H1 (cell line): ENCODE measurements around the gene CNTD1. TPM values are rescaled to one million over a fixed set of nuclear protein-coding genes. Genes with fewer than 3 reads are reported as not detected.
A peak's percentile ranks its signal among the peaks of the same experiment; 100 is the strongest.

ENCODE experiments used
- CTCF ChIA-PET: fragments of 300-600 bp; sonication (Branson Sonifier 250); formaldehyde crosslinking; loops from one replicate; lab custom pipeline; 2021; ENCODE audit not compliant: partially characterized antibody; lab: Charles Lee
- POLR2A ChIA-PET: fragments of 300-600 bp; sonication (Branson Sonifier 250); formaldehyde crosslinking; loops from one replicate; lab custom pipeline; 2021; ENCODE audit warnings: inconsistent platforms; ENCODE audit not compliant: partially characterized antibody; lab: Charles Lee
- DNase-seq, 2 experiments: peaks; one replicate each; pipeline versions ENCODE4 v3.0.0 to v3.0.0-alpha.2; 2010 to 2022; ENCODE audit warnings: low spot score in 2 of 2, low read depth in 1 of 2, mixed read lengths in 1 of 2
- FAIRE-seq: peaks from 2 replicates; lab custom pipeline; 2011; peaks lifted over from hg19 to GRCh38; lab: Jason Lieb, UNC
- H2AFZ ChIP-seq: 2 replicates; pipeline ENCODE4 v1.8.1; 2012; ENCODE audit warnings: low read length, inconsistent platforms
- H2AK5ac ChIP-seq: 2 replicates; pipeline ENCODE4 v1.6.1; 2013; ENCODE audit warnings: low read depth, low read length
- H2BK120ac ChIP-seq: replicated peaks from 2 replicates; pipeline ENCODE3; 2013; ENCODE audit warnings: low read depth, low read length, inconsistent platforms
- H2BK12ac ChIP-seq: 2 replicates; pipeline ENCODE4 v1.6.1; 2013; ENCODE audit warnings: low read depth, low read length
- H2BK15ac ChIP-seq: 2 replicates; pipeline ENCODE4 v1.6.1; 2013; ENCODE audit warnings: low read length
- H2BK20ac ChIP-seq: 2 replicates; pipeline ENCODE4 v1.6.1; 2013; ENCODE audit warnings: low read length
- H2BK5ac ChIP-seq: 2 replicates; pipeline ENCODE4 v1.6.1; 2013; ENCODE audit warnings: low read depth, low read length
- H3K14ac ChIP-seq: 2 replicates; pipeline ENCODE4 v1.6.1; 2013; ENCODE audit warnings: inconsistent platforms; ENCODE audit not compliant: insufficient read length
- H3K18ac ChIP-seq: 2 replicates; pipeline ENCODE4 v1.6.1; 2013; ENCODE audit warnings: low read length; ENCODE audit errors: extremely low read depth
- H3K23ac ChIP-seq: 2 replicates; pipeline ENCODE4 v1.6.1; 2013; ENCODE audit warnings: inconsistent platforms; ENCODE audit not compliant: insufficient read length
- H3K23me2 ChIP-seq: 2 replicates; pipeline ENCODE4 v1.6.1; 2013; ENCODE audit warnings: low read depth, low read length
- H3K27ac ChIP-seq: 2 replicates; pipeline ENCODE4 v1.6.1; 2011; ENCODE audit warnings: low read depth, low read length, inconsistent platforms
- H3K27me3 ChIP-seq, 4 experiments: replicated peaks in 1 of 4; 1 replicate in 1 of 4; 2 replicates in 3 of 4; pipeline versions ENCODE4 v1.6.1 to v1.8.1; 2011 to 2013; ENCODE audit warnings: low read length in 3 of 4, mild to moderate bottlenecking in 3 of 4, inconsistent platforms in 2 of 4, mixed read lengths in 2 of 4, moderate library complexity in 1 of 4; ENCODE audit not compliant: control insufficient read depth in 3 of 4, insufficient read depth in 3 of 4; ENCODE audit errors: extremely low read depth in 1 of 4
- H3K36me3 ChIP-seq, 4 experiments: 2 replicates each; pipeline versions ENCODE4 v1.6.1 to v1.8.1; 2011 to 2013; ENCODE audit warnings: mild to moderate bottlenecking in 4 of 4, low read length in 3 of 4, moderate library complexity in 2 of 4, control low read depth in 1 of 4, inconsistent platforms in 1 of 4; ENCODE audit not compliant: insufficient read depth in 4 of 4, control insufficient read depth in 2 of 4
- H3K4ac ChIP-seq: replicated peaks from 2 replicates; pipeline ENCODE3; 2013; ENCODE audit warnings: low read length, low read depth, mixed read lengths, inconsistent platforms; ENCODE audit not compliant: insufficient read length
- H3K4me1 ChIP-seq, 4 experiments: replicated peaks in 1 of 4; 1 replicate in 1 of 4; 2 replicates in 3 of 4; pipeline versions ENCODE4 v1.6.1 to v1.8.1; 2011 to 2013; ENCODE audit warnings: low read length in 3 of 4, inconsistent platforms in 2 of 4, mixed read lengths in 1 of 4; ENCODE audit not compliant: insufficient read depth in 4 of 4, control insufficient read depth in 3 of 4
- H3K4me2 ChIP-seq, 2 experiments: 2 replicates each; pipeline versions ENCODE4 v1.6.1 to v1.8.1; 2011 to 2013; ENCODE audit warnings: low read depth in 2 of 2, low read length in 2 of 2, control low read depth in 1 of 2, inconsistent platforms in 1 of 2, mild to moderate bottlenecking in 1 of 2; ENCODE audit not compliant: insufficient read depth in 1 of 2
- H3K4me3 ChIP-seq, 4 experiments: fragments of 200-600, 300-600 bp in 1 of 4; sonication (generic), shearing (Covaris generic), sonication (Bioruptor Twin) in 1 of 4; 2 replicates each; pipeline versions ENCODE4 v1.5.1 to v1.8.1; 2011 to 2016; ENCODE audit warnings: low read length in 4 of 4, low read depth in 3 of 4, control low read depth in 2 of 4, inconsistent platforms in 2 of 4, mild to moderate bottlenecking in 2 of 4, mixed read lengths in 1 of 4, moderate library complexity in 1 of 4; ENCODE audit not compliant: insufficient read depth in 2 of 4; ENCODE audit errors: extremely low read depth in 1 of 4
- H3K56ac ChIP-seq: replicated peaks from 2 replicates; pipeline ENCODE3; 2013; ENCODE audit warnings: low read depth, mild to moderate bottlenecking, mixed read lengths, low read length, inconsistent platforms; ENCODE audit not compliant: insufficient read length
- H3K79me1 ChIP-seq: 2 replicates; pipeline ENCODE4 v1.6.1; 2013; ENCODE audit warnings: low read depth, low read length, control low read depth
- H3K79me2 ChIP-seq, 2 experiments: 2 replicates each; pipeline versions ENCODE4 v1.6.1 to v1.8.1; 2012 to 2013; ENCODE audit warnings: low read length in 2 of 2, mild to moderate bottlenecking in 2 of 2, inconsistent platforms in 1 of 2; ENCODE audit not compliant: insufficient read depth in 2 of 2, control insufficient read depth in 1 of 2
- H3K9ac ChIP-seq, 4 experiments: replicated peaks in 1 of 4; 1 replicate in 1 of 4; 2 replicates in 3 of 4; pipeline versions ENCODE4 v1.6.1 to v1.8.1; 2011 to 2013; ENCODE audit warnings: low read depth in 3 of 4, low read length in 3 of 4, control low read depth in 2 of 4, mild to moderate bottlenecking in 2 of 4, moderate library complexity in 2 of 4, inconsistent platforms in 1 of 4; ENCODE audit errors: extremely low read depth in 1 of 4
- H3K9me3 ChIP-seq, 2 experiments: 2 replicates each; pipeline versions ENCODE4 v1.6.1 to v1.8.1; 2012 to 2013; ENCODE audit warnings: mild to moderate bottlenecking in 2 of 2, moderate library complexity in 2 of 2, control low read depth in 1 of 2, inconsistent platforms in 1 of 2, low read depth in 1 of 2, low read length in 1 of 2, mixed read lengths in 1 of 2; ENCODE audit not compliant: insufficient read depth in 2 of 2
- H4K20me1 ChIP-seq, 2 experiments: replicated peaks in 1 of 2; 2 replicates each; pipeline versions ENCODE3 to v1.8.1; 2011 to 2013; ENCODE audit warnings: inconsistent platforms in 2 of 2, low read length in 2 of 2, mild to moderate bottlenecking in 1 of 2; ENCODE audit not compliant: insufficient read depth in 2 of 2, control insufficient read depth in 1 of 2
- H4K5ac ChIP-seq: 2 replicates; pipeline ENCODE4 v1.6.1; 2013; ENCODE audit warnings: low read length, low read depth, mixed read lengths, inconsistent platforms; ENCODE audit not compliant: insufficient read length
- H4K8ac ChIP-seq: 2 replicates; pipeline ENCODE4 v1.8.0; 2013; ENCODE audit warnings: mild to moderate bottlenecking, moderate library complexity, low read length, inconsistent platforms; ENCODE audit not compliant: insufficient read depth; ENCODE audit errors: extremely low read depth
- H4K91ac ChIP-seq: replicated peaks from 2 replicates; pipeline ENCODE3; 2013; ENCODE audit warnings: low read length, mixed read lengths, inconsistent platforms; ENCODE audit not compliant: insufficient read length
- TBP ChIP-seq: IDR thresholded peaks from 2 replicates; pipeline ENCODE4 v1.6.1; 2011; ENCODE audit warnings: low read depth, low read length, improper control_type of control experiment
- whole genome bisulfite sequencing, 2 experiments: shearing (Covaris generic) in 1 of 2; methylation state at CpG; one replicate each; pipeline versions ENCODE4 v1.1.6 to v1.1.7; 2013 to 2015; ENCODE audit warnings: low lambda C conversion rate in 2 of 2, mixed read lengths in 2 of 2, inconsistent platforms in 1 of 2, low coverage in 1 of 2, missing lambda C conversion rate in 1 of 2; ENCODE audit not compliant: insufficient replicate concordance in 2 of 2, insufficient coverage in 1 of 2, insufficient read length in 1 of 2; ENCODE audit errors: extremely low coverage in 1 of 2, missing lambda C conversion rate in 1 of 2; 5-methylcytosine and 5-hydroxymethylcytosine counted together
- polyA plus RNA-seq, 7 experiments: library from polyadenylated mRNA; depleted of rRNA in 3 of 7; stranded (reverse) in 5 of 7; unstranded in 2 of 7; fragments of >200 nt in 5 of 7; fragments of 200-250 nt in 2 of 7; gene quantifications; 1 replicate in 5 of 7; 2 replicates in 1 of 7; 4 replicates in 1 of 7; pipeline versions ENCODE4 v1.2.1 to v1.2.3, GENCODE V29; 2011 to 2013; ENCODE audit warnings: missing spikeins in 2 of 7, mixed read lengths in 2 of 7
- total RNA-seq: library from RNA; stranded (reverse); fragmentation: NEBNext Ultra II Directional; extraction: Animal tissue kit (Norgen Biotek cat#: 25700); gene quantifications from 2 replicates; pipeline ENCODE4 v1.2.1, GENCODE V29; 2021

The CNTD1 gene
- total and polyA plus RNA-seq, 2 of the 8 experiments (the other 6 are each of a cell fraction or from before 2014, with no cell fraction given): not detected

DNA sequence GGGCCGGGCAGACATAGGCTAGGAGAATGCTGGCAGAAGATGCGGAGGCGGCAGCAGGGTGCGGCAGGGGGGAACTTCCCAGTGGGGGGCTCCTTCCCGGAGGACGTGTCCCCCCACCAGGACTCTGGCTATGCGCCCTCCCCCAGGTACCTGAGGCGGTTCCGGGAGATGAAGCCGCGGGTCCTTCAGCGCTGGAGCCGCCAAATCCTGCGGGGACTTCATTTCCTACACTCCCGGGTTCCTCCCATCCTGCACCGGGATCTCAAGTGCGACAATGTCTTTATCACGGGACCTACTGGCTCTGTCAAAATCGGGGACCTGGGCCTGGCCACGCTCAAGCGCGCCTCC lies 14.9 kb upstream of the CNTD1 start:
- Histone ChIP-seq H2AK5ac (no peak overlapping the region), H3K4ac (no peak overlapping the region), H3K4me3 (no peak overlapping the region), H4K8ac (peak overlapping the region; percentile 65; the same call in 1 of the 2 replicates), H2BK20ac (no peak overlapping the region), H3K18ac (no peak overlapping the region), H3K23ac (no peak overlapping the region), H3K79me2 (no peaks in the 10 kb centered on the region), H3K9ac (no peak overlapping the region), H3K14ac (no peak overlapping the region), H3K79me1 (no peaks in the 10 kb centered on the region), H3K36me3 (peaks cover under 1 to 8% (median 5%) of the 10 kb centered on the region in 4 experiments; a peak in 6 of 8 replicates), H3K27me3 (peaks cover 6 to 26% (median 19%) of the 10 kb centered on the region in 4 experiments), H3K4me1 (peaks cover 0 to 14% (median 8%) of the 10 kb centered on the region in 4 experiments; a peak in 6 of 7 replicates), H2BK12ac (no peak overlapping the region), H2BK15ac (no peak overlapping the region), H3K56ac (no peak overlapping the region), H4K91ac (no peak overlapping the region), H3K9me3 (no peaks in the 10 kb centered on the region), H4K5ac (no peak overlapping the region), H3K27ac (no peak overlapping the region), H3K23me2 (peaks cover 11% of the 10 kb centered on the region), H2AFZ (no peak overlapping the region), H2BK120ac (no peak overlapping the region), H3K4me2 (no peak overlapping the region), H4K20me1 (no peaks in the 10 kb centered on the region), H2BK5ac (no peak overlapping the region)
- ChIA-PET POLR2A (interaction anchor here (0.9 to 1.8 kb wide), 3 partner anchors 10 to 103 kb away, joined by 3 to 6 read pairs (median 3); no protein-coding TSS in a partner anchor), CTCF (no interaction called here)
- no peak for TF ChIP-seq TBP
- FAIRE-seq (no peak), DNase-seq (no peak)
- WGBS, 2 experiments: 87% methylated on average over 22 of the region's 22 CpGs; no CpG with 5 or more reads in 1 of the 2 experiments
